Upper lobe of left lung (tissue), 6 donors: Measurements from ENCODE around the gene DOC2B. TPM values are rescaled to one million over a fixed set of nuclear protein-coding genes. Genes with fewer than 3 reads are reported as not detected.
A peak's percentile ranks its signal among the peaks of the same experiment; 100 is the strongest.

Experiments
- ATAC-seq, 2 donors: fragments of 200-7000 bp; cut with Tn5 transposase; one replicate each; pipeline ENCODE4 v1.9.1; 2022; ENCODE audit warnings: mild to moderate bottlenecking in 2 of 2, moderate library complexity in 2 of 2; ENCODE audit not compliant: low FRiP score in 2 of 2
- DNase-seq, 2 donors: peaks; one replicate each; pipeline ENCODE4 v3.0.0-alpha.2; 2019 to 2020
- H3K27ac ChIP-seq, 4 donors: fragments of 200-600 bp; sonication (generic); one replicate each; pipeline ENCODE4 v1.5.1; 2016 to 2019
- H3K27me3 ChIP-seq, 4 donors: fragments of 200-600 bp; sonication (generic); one replicate each; pipeline ENCODE4 v1.5.1; 2017 to 2019
- H3K36me3 ChIP-seq, 4 donors: fragments of 200-600 bp; sonication (generic); one replicate each; pipeline ENCODE4 v1.5.1; 2016 to 2019
- H3K4me1 ChIP-seq, 4 donors: fragments of 200-600 bp; sonication (generic); one replicate each; pipeline ENCODE4 v1.5.1; 2018 to 2019
- H3K4me3 ChIP-seq, 4 donors: fragments of 200-600 bp; sonication (generic); one replicate each; pipeline ENCODE4 v1.5.1; 2017 to 2019; ENCODE audit warnings: mild to moderate bottlenecking in 2 of 4, moderate library complexity in 1 of 4
- H3K9me3 ChIP-seq, 4 donors: fragments of 200-600 bp; sonication (generic); one replicate each; pipeline ENCODE4 v1.5.1; 2018 to 2019
- CTCF ChIP-seq, 6 experiments: fragments of 450-650 bp in 4 of 6; fragments of 200-600 bp in 2 of 6; sonication (generic) in 2 of 6; IDR thresholded peaks; one replicate each; pipeline ENCODE4 v1.5.1; 2016 to 2019; ENCODE audit warnings: antibody characterized with exemption in 6 of 6
- EP300 ChIP-seq, 4 donors: sonication (generic); formaldehyde crosslinking; IDR thresholded peaks; one replicate each; pipeline ENCODE4 v1.5.1; 2017; ENCODE audit warnings: antibody characterized with exemption in 4 of 4, control low read depth in 2 of 4
- POLR2A ChIP-seq, 4 donors: fragments of 450-650 bp; IDR thresholded peaks; one replicate each; pipeline ENCODE4 v1.5.1; 2016 to 2017; ENCODE audit warnings: antibody characterized with exemption in 4 of 4, mild to moderate bottlenecking in 2 of 4
- POLR2AphosphoS5 ChIP-seq, 2 donors: sonication (generic); formaldehyde crosslinking; IDR thresholded peaks; one replicate each; pipeline ENCODE4 v1.5.1; 2017; ENCODE audit warnings: antibody characterized with exemption in 2 of 2
- WGBS, 2 donors: methylation state at CpG; one replicate each; pipeline ENCODE4 v1.1.5; 2017 to 2018; 5-methylcytosine and 5-hydroxymethylcytosine counted together
- total RNA-seq, 6 donors: library from RNA; depleted of rRNA in 4 of 6; stranded (reverse); fragments of >200 nt in 4 of 6; gene quantifications; one replicate each; pipeline versions ENCODE4 v1.1.0 to v1.2.1, GENCODE V29; 2016 to 2021
- donor health status: DM: no; HTN: no; CAD: no; lungs with moderate emphysema.
- donor health status: DM: no; HTN: yes; CAD: no; lungs with severe emphysema.

DOC2B gene
- total RNA-seq, 6 donors from 2014 or later, result 1.0 to 10.2 (median 4.4) TPM

- peaks cover 0 to 2% (median 0%) of the 10 kb centered on the region in 4 donors for H3K27me3 ChIP-seq
- 71 to 75% methylated on average over 24 to 29 of the region's 31 CpGs for WGBS, 2 donors
- peak; percentile 12 to 28 for ATAC-seq
- no peaks in the 10 kb centered on the region for H3K36me3 ChIP-seq
- no peak for DNase-seq
- no peak for TF ChIP-seq EP300 (IDR thresholded peaks at IDR 0.05)
- no peak for TF ChIP-seq POLR2AphosphoS5 (IDR thresholded peaks at IDR 0.05)
- no peak for TF ChIP-seq POLR2A (IDR thresholded peaks at IDR 0.05)
- TF ChIP-seq CTCF (IDR thresholded peaks at IDR 0.05), result no peak
- no peaks in the 10 kb centered on the region for H3K9me3 ChIP-seq
- H3K27ac ChIP-seq, result no peak overlapping the region
- no peak overlapping the region for H3K4me3 ChIP-seq
- peaks cover 0 to 3% (median under 1%) of the 10 kb centered on the region in 4 donors for H3K4me1 ChIP-seq
Measured at GRCh38 chr17:193841-194806, 12.7 kb upstream of the DOC2B start.

- Histone ChIP-seq H3K4me3 (no peak overlapping the region), H3K27ac (no peak overlapping the region), H3K4me1 (no peaks in the 10 kb centered on the region), H3K9me3 (no peaks in the 10 kb centered on the region), H3K36me3 (no peaks in the 10 kb centered on the region), H3K27me3 (peaks cover 0 to 2% (median 0%) of the 10 kb centered on the region in 4 donors)
- no peak for ATAC-seq
- WGBS, 2 donors, result 94 to 97% methylated on average over 8 of the region's 8 CpGs
- no peak for DNase-seq
- TF ChIP-seq CTCF (IDR thresholded peaks at IDR 0.05) (no peak), POLR2A (IDR thresholded peaks at IDR 0.05) (no peak), POLR2AphosphoS5 (IDR thresholded peaks at IDR 0.05) (no peak), EP300 (IDR thresholded peaks at IDR 0.05) (no peak)
Measured at GRCh38 chr17:193426-193810, 12.0 kb upstream of the DOC2B start.

GRCh38 chr17:192666-193425 lies 11.4 kb upstream of the DOC2B start:
- Histone ChIP-seq H3K27ac (no peak overlapping the region), H3K4me1 (no peaks in the 10 kb centered on the region), H3K36me3 (no peaks in the 10 kb centered on the region), H3K9me3 (no peaks in the 10 kb centered on the region), H3K4me3 (no peak overlapping the region), H3K27me3 (peaks cover 0 to 2% (median 0%) of the 10 kb centered on the region in 4 donors)
- ATAC-seq (peak in 1 of 2 donors; percentile 24), DNase-seq (no peak)
- 74 to 88% methylated on average over 9 to 14 of the region's 21 CpGs for WGBS, 2 donors
- TF ChIP-seq EP300 (IDR thresholded peaks at IDR 0.05) (no peak), POLR2A (IDR thresholded peaks at IDR 0.05) (no peak), CTCF (IDR thresholded peaks at IDR 0.05) (no peak), POLR2AphosphoS5 (IDR thresholded peaks at IDR 0.05) (no peak)

GRCh38 chr17:189444-189843 lies 8.0 kb upstream of the DOC2B start:
- TF ChIP-seq EP300 (IDR thresholded peaks at IDR 0.05) (no peak), POLR2AphosphoS5 (IDR thresholded peaks at IDR 0.05) (no peak), POLR2A (IDR thresholded peaks at IDR 0.05) (no peak), CTCF (IDR thresholded peaks at IDR 0.05) (no peak)

More at GRCh38 chr17:189444-189843, 8.0 kb upstream of the DOC2B start:
- peaks cover 0 to 7% (median 0%) of the 10 kb centered on the region in 4 donors for H3K4me1 ChIP-seq
- WGBS, 2 donors, result 80 to 81% methylated on average over 7 of the region's 7 CpGs
- no peaks in the 10 kb centered on the region for H3K9me3 ChIP-seq
- H3K4me3 ChIP-seq, result no peak overlapping the region
- H3K36me3 ChIP-seq, result no peaks in the 10 kb centered on the region
- H3K27me3 ChIP-seq, result peaks cover 0 to 2% (median 0%) of the 10 kb centered on the region in 4 donors
- DNase-seq, result no peak
- ATAC-seq, result no peak
- no peak overlapping the region for H3K27ac ChIP-seq
